Effector CD8-positive, alpha-beta T cell (primary cell): ENCODE results near the gene RFX8.
"Not testable (repeated sequence)": the region's sequence is repeated elsewhere in the genome, so short reads cannot be mapped to it uniquely, and the experiment has no call there.

Experiments used
- DNase-seq: peaks from one replicate; lab custom pipeline; 2025; lab: John Stamatoyannopoulos, UW

RFX8 gene

GRCh38 chr2:101379091-101379490 lies 95.8 kb downstream of the RFX8 start:
- no peak for DNase-seq

DNA sequence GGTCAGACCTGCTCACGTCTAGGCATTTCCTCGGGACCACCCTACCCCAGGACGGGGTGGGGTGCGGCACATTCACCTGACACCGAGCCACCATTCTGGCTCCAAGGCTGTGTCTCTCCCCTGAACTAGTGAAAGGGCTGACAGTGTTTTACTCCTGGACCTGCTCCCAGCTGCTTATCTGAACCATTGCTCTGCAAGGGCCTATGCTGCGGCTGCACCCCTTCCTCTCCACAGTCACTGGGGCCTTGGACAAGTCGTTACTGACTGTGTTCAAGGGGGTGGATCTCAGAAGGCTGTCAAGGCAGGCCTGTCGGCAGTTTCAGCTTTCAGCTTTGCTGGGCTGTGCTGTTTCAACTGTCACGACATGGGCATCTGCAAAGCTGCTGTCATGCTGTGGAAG lies 99.3 kb downstream of the RFX8 start:
- no peak for DNase-seq

- no peak for DNase-seq
These were observed 99.9 kb downstream of the RFX8 start for GRCh38 chr2:101374821-101375561.

DNA sequence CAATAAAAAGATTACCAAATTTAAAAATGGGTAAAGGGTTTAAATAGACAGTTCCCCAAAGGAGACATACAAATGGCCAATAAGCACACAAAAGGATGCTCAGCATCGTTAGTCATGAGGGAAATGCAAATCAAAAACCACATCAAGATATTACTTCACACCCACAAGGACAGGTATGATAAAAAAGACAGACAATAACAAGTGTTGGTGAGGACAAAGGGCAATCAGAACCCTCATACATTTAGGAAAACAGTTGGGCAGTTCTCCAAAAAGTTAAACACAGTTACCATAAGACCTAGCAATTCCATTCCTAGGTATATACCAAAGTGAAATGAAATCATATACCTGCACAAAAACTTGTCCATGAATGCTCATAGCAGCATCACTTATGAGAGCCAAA lies 102.1 kb downstream of the RFX8 start:
- no peak for DNase-seq

- DNase-seq, result no peak
These were observed 103.3 kb downstream of the RFX8 start for GRCh38 chr2:101371636-101372035.

GRCh38 chr2:101369100-101369499 lies 105.8 kb downstream of the RFX8 start:
- no peak for DNase-seq

- no peak for DNase-seq
These were observed 106.5 kb downstream of the RFX8 start for GRCh38 chr2:101368376-101368775.

DNA sequence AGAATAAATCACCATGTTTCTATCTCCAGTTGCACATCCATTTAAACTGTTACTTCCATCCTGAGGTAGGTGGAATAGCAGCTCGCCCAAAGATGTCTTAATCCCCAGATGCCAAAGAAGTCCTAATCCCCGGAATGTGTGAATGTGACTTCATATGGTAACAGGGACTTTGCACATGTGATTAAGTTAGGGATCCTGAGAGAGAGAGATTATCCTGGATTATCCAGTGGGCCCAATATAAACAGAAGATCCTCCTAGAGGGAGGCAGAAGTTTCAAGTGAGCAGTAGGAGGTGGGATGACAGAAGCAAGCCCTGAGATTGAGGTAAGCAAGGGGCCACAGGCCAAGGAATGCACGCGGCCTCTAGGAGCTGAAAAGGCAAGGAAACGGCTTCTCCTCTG lies 107.4 kb downstream of the RFX8 start:
- no peak for DNase-seq

GRCh38 chr2:101364878-101365277 lies 110.0 kb downstream of the RFX8 start:
- no peak for DNase-seq

DNA sequence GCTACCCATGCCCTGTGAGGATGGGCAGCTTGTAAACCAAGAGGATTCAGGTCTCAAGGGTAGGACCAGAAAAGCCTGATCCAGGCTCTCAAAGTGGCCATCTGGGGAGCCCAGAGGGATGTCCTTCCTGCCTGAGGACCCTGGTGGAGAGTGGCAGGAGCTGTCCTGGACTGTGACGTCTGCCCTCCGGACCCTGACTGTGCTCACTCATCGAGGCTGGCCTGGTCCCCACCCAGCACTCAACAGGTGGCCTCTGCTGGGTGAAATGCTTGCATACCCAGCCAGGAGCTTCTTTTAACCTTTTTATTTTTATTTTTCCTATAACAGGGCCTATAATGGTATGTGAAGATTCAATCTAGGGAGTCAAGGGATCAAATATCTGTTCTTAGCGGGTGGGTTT lies 112.1 kb downstream of the RFX8 start:
- DNase-seq, result no peak

- DNase-seq, result no peak
These were observed 112.6 kb downstream of the RFX8 start for GRCh38 chr2:101362316-101362715.

GRCh38 chr2:101361522-101361921 lies 113.4 kb downstream of the RFX8 start:
- no peak for DNase-seq

DNA sequence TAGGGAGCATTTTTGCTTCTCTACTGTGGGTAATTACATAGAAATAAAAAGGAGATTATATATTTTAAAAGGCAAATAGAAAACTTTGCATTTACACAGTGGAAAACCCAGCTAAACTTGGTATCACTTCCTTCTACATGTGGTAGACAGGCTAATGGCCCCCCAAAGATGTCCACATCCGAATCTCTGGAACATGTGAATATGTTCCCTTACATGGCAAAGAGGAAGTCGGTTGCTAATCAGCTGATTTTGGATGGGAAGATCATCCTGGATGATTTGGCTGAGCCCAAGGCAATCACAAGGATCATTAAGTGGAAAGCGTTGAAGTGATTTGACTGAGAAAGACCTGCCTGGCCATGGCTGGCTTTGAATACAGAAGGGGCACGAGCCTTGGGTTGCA lies 113.8 kb downstream of the RFX8 start:
- DNase-seq, result no peak

DNA sequence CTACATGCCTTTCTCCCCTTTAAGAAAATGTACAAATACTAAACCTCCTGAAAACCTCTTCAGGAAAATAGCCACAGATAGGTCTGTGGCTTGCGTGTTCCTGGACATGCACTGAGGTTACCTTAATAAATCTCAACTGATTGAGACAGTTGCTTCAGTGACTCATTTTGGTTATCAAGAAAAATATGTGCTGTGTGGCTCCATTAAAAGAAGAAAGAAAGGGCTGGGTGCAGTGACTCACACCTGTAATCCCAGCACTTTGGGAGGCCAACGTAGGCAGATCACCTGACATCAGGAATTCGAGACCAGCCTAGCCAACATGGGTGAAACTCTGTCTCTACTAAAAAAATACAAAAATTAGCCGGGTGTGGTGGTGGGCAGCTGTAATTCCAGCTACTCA lies 114.7 kb downstream of the RFX8 start:
- no peak for DNase-seq

GRCh38 chr2:101359410-101359954 lies 115.4 kb downstream of the RFX8 start:
- DNase-seq, result no peak

DNA sequence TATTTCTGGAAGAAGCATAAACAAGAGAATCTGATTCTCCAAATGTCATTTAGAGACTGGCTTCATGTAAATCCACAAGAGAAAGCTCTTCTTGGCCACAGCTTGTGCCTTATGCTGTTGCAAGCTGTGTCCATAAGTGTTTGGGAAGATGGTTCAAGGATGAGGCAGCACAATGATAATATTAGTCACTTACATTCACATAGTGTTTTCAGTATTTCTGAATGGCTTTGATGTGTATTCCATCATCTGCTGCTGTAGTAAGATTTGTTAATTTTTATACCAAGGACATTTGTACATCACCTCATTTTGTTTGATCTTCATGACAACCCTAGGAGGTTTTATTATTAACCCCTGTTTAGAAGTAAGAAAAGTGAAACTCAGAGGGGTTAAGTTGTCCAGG lies 117.5 kb downstream of the RFX8 start:
- no peak for DNase-seq

DNA sequence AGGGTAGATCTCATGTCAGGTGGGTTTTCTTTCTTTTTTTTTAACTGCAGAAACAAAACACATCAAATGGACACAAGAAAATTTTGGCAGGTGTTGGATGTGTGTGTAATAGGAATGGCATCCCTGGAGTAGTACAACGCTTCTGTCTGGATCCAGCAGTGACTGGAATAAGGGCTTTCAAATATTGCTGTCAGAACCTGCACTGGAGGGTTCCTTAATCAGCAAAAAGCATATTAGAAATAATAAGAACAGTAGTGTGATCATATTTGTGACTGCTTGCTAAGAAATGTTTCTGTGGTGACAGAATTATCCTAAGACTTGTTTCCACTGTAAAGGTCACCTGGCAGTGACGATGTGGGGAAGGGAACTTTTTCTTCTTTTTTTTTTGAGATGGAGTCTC lies 118.4 kb downstream of the RFX8 start:
- DNase-seq, result no peak

DNA sequence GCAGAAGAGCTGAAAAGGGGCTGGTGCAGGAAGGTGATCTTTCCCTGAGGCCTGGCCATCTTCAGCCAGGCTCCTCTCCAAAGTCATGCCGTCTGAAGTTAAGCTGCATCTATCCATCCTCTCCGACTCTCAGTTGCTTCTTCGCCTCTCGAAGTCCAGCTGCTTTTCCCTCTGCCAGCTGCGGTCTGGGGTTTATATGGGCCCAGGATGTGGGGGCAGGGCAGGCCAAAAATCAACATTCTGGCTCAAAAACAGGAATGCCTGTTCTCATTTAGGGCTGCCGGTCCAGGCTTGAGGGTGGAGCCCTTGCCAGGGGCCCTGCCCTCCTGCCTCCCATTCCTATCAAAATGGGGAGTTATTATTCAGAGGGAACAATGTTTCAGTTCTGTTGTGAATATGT lies 118.9 kb downstream of the RFX8 start:
- DNase-seq, result no peak

GRCh38 chr2:101355401-101356054 lies 119.4 kb downstream of the RFX8 start:
- DNase-seq, result no peak

GRCh38 chr2:101354420-101355311 lies 120.2 kb downstream of the RFX8 start:
- DNase-seq, result no peak

DNA sequence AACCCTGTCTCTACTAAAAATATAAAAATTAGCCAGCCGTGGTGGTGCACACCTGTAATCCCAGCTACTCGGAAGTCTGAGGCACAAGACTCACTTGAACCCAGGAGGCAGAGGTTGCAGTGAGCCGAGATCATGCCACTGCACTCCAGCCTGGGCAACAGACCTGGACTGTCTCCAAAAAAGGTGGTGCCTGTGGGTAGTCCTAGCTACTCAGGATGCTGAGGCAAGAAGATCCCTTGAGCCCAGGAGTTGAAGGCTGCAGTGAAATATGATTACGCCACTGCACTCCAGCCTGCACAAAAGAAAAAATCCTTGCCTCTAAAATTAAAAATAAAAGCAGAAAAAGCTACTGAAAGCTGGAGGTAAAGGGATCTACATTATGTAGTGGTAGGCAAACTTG lies 122.3 kb downstream of the RFX8 start:
- not testable (repeated sequence) for DNase-seq

DNA sequence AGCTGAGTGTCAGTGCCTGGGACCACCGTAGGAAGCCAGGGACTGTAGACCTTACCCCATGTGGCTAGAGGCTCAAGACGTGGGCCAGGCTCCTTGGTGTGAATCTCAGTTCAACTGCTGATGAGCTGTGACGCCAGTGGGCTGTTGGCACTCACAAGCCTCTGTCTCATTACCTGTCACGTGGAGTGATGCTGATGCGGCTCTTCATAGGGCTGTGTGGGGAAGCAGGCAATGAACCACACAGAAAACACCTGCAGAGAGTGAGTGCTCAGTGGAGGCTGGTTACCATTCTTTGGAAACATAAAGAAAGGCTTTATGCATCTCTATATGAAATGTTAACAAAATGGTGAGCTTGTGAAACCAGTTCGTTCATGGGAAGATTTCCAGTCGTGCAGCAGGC lies 123.7 kb downstream of the RFX8 start:
- DNase-seq, result no peak
